AG09309 (cell line): Measurements from ENCODE around the gene ATP10A.

Experiments used
- DNase-seq: peaks from one replicate; pipeline ENCODE4 v3.0.0-alpha.2; 2010; ENCODE audit warnings: low read depth
- H3K4me3 ChIP-seq: 2 replicates; pipeline ENCODE4 v1.5.1; 2011; ENCODE audit warnings: mild to moderate bottlenecking, low read depth, low read length, moderate library complexity; ENCODE audit not compliant: control insufficient read depth
- TF ChIP-seq, protein P1 (sequence below): IDR thresholded peaks from 2 replicates; pipeline ENCODE4 v1.5.1; 2011; ENCODE audit warnings: mild to moderate bottlenecking, low read depth, low read length, inconsistent platforms; ENCODE audit not compliant: insufficient read depth, control insufficient read depth; ENCODE audit errors: missing control alignments

The ATP10A gene

DNA sequence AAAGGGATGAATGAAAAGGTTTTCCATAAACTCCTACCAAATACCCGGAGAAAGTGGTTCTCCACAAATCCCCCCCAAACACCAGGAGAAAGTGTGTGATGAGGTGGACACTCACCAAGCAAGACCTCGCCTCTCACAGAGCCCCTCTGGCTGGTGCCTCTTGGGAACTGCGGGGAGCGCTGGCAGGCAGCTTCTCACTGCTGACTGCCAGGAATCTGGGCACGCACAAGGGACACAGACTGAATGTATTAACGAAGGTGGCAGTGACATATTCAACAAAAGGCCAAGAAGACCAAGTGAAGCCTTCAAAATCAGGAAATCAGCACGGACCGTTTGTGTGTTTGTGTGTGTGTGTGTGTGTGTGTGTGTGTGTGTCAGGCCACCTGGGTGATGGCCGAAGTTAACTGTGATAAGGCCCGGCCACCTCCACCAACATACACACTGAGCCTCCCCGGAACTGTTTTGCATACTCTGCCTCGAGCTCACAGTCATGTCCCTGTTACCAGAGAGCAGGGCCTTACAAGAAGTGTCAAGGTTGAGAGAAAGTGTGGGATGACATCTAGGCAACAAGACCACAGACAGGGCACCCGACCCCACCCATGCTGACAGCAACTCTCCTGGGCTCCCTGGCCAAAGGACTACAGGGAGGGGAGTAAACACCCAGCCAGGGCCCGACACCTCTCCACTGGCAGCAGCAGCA, 18.0 kb downstream of the ATP10A start:
- DNase-seq = no peak
- TF ChIP-seq, protein P1, sequence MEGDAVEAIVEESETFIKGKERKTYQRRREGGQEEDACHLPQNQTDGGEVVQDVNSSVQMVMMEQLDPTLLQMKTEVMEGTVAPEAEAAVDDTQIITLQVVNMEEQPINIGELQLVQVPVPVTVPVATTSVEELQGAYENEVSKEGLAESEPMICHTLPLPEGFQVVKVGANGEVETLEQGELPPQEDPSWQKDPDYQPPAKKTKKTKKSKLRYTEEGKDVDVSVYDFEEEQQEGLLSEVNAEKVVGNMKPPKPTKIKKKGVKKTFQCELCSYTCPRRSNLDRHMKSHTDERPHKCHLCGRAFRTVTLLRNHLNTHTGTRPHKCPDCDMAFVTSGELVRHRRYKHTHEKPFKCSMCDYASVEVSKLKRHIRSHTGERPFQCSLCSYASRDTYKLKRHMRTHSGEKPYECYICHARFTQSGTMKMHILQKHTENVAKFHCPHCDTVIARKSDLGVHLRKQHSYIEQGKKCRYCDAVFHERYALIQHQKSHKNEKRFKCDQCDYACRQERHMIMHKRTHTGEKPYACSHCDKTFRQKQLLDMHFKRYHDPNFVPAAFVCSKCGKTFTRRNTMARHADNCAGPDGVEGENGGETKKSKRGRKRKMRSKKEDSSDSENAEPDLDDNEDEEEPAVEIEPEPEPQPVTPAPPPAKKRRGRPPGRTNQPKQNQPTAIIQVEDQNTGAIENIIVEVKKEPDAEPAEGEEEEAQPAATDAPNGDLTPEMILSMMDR = no peak
- H3K4me3 ChIP-seq = no peak overlapping the region

DNA sequence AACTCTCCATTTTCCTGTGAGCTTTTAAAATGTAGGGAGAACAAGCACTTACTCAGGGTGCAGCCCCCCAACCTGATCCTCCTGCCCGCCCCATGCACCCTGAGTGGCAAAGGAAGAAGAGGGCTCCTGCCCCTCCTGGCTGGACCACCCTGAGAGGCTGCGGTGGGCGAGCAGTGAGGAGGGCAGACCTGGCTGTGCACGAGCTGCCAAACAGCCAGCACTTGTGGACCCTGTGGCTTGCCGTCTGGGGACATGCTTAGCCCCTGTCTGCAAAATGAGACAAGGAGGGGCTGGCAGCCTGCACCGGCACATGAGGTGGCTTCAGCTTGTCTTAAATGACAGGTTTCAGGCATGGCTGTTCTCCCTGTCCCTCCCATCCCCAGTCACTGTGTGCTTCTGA, 18.6 kb downstream of the ATP10A start:
- H3K4me3 ChIP-seq = no peak overlapping the region
- TF ChIP-seq, protein P1 = no peak
- DNase-seq = no peak

DNA sequence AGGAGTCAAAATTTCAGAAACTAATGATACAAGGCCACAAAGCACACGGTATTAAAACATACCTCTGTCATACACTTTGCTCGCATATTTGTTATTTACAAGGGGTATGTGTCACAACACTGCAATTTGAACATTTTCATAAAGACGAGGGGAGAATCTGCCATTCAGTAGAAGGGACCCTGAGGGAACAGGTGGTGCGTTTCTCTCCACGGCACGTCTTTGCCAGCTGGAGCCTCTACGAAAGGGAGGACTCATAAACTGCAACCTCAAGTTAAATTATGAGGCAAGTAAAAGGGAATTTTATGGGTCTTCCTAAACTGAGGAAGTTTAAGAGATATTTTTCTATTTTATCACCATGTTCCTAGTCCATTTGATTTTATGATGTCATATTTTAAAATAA, 19.1 kb downstream of the ATP10A start:
- no peak for DNase-seq
- no peak overlapping the region for H3K4me3 ChIP-seq
- TF ChIP-seq, protein P1 = no peak

DNA sequence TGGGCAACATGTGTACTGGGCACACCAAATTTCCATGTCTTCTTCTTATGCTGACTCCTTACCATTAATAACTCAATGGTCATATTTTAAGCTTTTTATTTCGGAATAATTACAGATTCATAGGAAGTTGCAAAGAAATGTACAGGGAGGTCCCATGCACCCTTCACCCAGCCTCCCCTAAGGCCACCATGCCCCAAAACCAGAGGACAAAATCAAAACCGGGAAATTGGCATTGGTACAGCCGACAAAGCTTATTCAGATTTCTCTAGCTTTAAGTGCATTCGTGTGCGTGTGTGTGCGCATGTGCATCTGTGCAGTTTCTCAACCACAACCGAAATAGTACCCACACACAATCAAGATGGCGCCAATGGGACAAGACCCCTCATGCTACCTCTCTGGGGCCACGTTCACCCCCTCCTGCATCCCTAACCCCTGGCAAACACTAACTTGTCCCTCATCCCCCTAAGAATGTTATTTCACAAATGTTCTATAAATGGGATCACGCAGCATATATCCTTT, 23.4 kb downstream of the ATP10A start:
- TF ChIP-seq, protein P1 = no peak
- no peak for DNase-seq
- no peak overlapping the region for H3K4me3 ChIP-seq

DNA sequence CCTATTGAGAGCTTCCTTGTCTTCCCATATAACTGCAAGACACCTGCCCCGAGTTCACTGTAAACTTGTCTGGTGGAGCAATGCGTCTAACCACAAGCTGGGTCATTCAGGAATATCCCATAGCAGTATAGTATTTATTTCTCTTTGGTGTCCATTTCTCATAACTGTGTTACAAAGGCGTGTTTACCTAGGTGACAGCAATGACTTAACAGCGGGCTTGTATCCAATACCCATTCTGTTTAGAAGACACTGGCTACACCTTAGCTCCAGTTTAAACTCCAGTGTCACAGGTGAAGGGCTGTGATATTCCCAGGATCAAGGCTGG, 24.3 kb downstream of the ATP10A start:
- TF ChIP-seq, protein P1 = no peak
- no peak overlapping the region for H3K4me3 ChIP-seq
- no peak for DNase-seq

DNA sequence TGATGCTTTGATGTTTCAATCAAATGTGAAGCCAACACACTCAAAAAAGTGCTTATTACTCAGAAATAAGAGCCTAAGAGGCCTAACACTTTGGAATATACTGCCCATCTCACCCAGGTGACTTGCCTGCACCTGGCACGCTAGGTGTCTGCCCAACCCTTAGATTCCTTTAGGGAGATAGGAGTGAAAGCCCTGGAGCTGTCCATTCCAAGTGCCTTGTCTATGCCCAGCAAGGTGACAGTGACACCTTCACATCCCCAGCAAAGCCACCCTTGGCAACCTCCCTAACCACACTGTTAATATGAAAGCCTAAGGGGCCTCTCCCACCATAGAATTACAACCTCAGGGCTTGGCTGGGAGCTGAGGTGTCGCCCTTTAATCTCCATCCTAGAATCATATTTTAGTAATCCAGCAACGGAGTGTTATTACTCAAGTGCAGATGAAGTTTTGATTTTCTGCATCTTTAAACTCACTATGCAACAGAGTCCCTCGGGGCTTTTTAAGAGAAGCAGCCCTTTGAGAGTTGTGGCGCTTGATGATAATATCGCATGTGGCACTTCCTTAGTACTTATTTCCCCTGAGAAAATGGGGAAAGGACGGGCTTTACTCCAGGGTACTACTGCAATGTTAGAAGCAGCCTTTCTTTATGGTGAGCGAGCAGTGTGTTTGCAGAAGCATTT, 24.8 kb downstream of the ATP10A start:
- TF ChIP-seq, protein P1 = no peak
- no peak overlapping the region for H3K4me3 ChIP-seq
- DNase-seq = no peak
